PC-9 (cell line): ENCODE results near the gene GMCL2. TPM values are rescaled to one million over a fixed set of nuclear protein-coding genes. Genes with fewer than 3 reads are reported as not detected.

Experiments
- BruUV-seq: library from RNA; stranded (reverse); fragments of 400-500 nt; replicated peaks from 2 replicates; lab custom pipeline; 2021; lab: Mats Ljungman, UMichigan
- CTCF ChIA-PET: fragments of 300-600 bp; sonication (Branson Sonifier 250); formaldehyde crosslinking; loops from one replicate; lab custom pipeline; 2022; ENCODE audit warnings: antibody characterized with exemption; lab: Charles Lee
- POLR2A ChIA-PET: fragments of 300-600 bp; sonication (Branson Sonifier 250); formaldehyde crosslinking; loops from one replicate; lab custom pipeline; 2022; ENCODE audit warnings: antibody characterized with exemption; ENCODE audit not compliant: unreplicated experiment; lab: Charles Lee
- DNase-seq, 2 experiments: peaks; one replicate each; pipeline versions ENCODE4 v3.0.0 to v3.0.0-alpha.2; 2015 to 2022; ENCODE audit warnings: mixed read lengths in 1 of 2
- H2AFZ ChIP-seq: fragments of 200-600 bp; sonication (generic); 2 replicates; pipeline ENCODE4 v1.8.1; 2017; ENCODE audit warnings: antibody characterized with exemption
- H3F3A ChIP-seq: fragments of 200-600 bp; sonication (generic); 2 replicates; pipeline ENCODE4 v1.8.1; 2017; ENCODE audit warnings: antibody characterized with exemption, mild to moderate bottlenecking, low read depth; ENCODE audit not compliant: insufficient read depth
- H3K27ac ChIP-seq: fragments of 200-600 bp; sonication (generic); 2 replicates; pipeline ENCODE4 v1.6.1; 2016; ENCODE audit warnings: mixed run types
- H3K27me3 ChIP-seq: fragments of 200-600 bp; sonication (generic); 2 replicates; pipeline ENCODE4 v1.6.1; 2016; ENCODE audit warnings: low read depth, mixed run types; ENCODE audit not compliant: insufficient read depth
- H3K36me3 ChIP-seq: fragments of 200-600 bp; sonication (generic); 2 replicates; pipeline ENCODE4 v1.6.1; 2016; ENCODE audit warnings: low read depth, mixed run types
- H3K4me1 ChIP-seq: fragments of 200-600 bp; sonication (generic); replicated peaks from 2 replicates; pipeline ENCODE4 v1.6.1; 2016; ENCODE audit warnings: mixed run types; ENCODE audit not compliant: insufficient read depth
- H3K4me2 ChIP-seq: fragments of 200-600 bp; sonication (generic); 2 replicates; pipeline ENCODE4 v1.6.1; 2017; ENCODE audit warnings: mixed run types
- H3K4me3 ChIP-seq: fragments of 200-600 bp; sonication (generic); 2 replicates; pipeline ENCODE4 v1.6.1; 2016; ENCODE audit warnings: mixed run types
- H3K79me2 ChIP-seq: fragments of 200-600 bp; sonication (generic); 2 replicates; pipeline ENCODE4 v1.6.1; 2017; ENCODE audit warnings: low read depth, mixed run types
- H3K9me2 ChIP-seq: fragments of 200-600 bp; sonication (generic); 2 replicates; pipeline ENCODE4 v1.8.1; 2017; ENCODE audit warnings: mild to moderate bottlenecking; ENCODE audit not compliant: insufficient read depth
- H3K9me3 ChIP-seq: fragments of 200-600 bp; sonication (generic); 2 replicates; pipeline ENCODE4 v1.8.1; 2016; ENCODE audit warnings: low read depth; ENCODE audit not compliant: insufficient read depth
- H4K20me1 ChIP-seq: fragments of 200-600 bp; sonication (generic); 2 replicates; pipeline ENCODE4 v1.8.1; 2017; ENCODE audit not compliant: insufficient read depth
- EZH2 ChIP-seq: fragments of 200-600 bp; sonication (generic); IDR thresholded peaks from 2 replicates; pipeline ENCODE4 v1.8.0; 2017; ENCODE audit warnings: antibody characterized with exemption, low read depth
- intact Hi-C: fragments of 100-400 bp; cut with micrococcal nuclease; formaldehyde crosslinking; loops from one replicate; pipeline ENCODE4 v1.10.0; 2022; ENCODE audit not compliant: unreplicated experiment
- total RNA-seq: library from RNA; stranded (reverse); gene quantifications from 2 replicates; pipeline ENCODE4 v1.2.3, GENCODE V29; 2021
- TF ChIP-seq, protein P1 (sequence below): fragments of 200-600 bp; sonication (generic); conservative IDR thresholded peaks from 2 replicates; pipeline ENCODE4 v1.6.1; 2017; ENCODE audit warnings: mixed run types, antibody characterized with exemption, mild to moderate bottlenecking, moderate library complexity

Gene GMCL2
- total RNA-seq, 1 experiment from 2014 or later = not detected

DNA sequence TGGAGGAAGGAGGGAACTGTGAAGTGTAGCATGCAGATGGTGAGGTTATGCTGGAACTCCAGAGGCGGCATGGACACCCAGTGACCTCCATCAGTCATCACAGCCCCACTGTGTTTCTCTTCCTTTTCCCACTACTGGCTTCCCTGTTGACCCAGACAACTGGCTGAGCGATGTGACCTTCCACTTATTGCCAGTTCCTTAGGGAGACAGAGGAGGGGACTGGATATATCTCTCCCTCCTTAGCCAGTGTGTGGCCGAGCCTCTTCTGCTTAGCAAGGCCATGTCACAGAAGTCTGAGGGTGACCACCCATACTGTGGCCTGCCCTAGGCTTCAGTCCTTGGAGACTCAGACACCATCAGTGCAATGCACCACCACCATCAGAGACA lies 48.4 kb upstream of the GMCL2 start:
- Histone ChIP-seq H3K27me3 (no peaks in the 10 kb centered on the region), H3K4me3 (no peak overlapping the region), H3K79me2 (peaks cover 14% of the 10 kb centered on the region), H3K9me3 (no peaks in the 10 kb centered on the region), H3K4me2 (no peak overlapping the region), H3K9me2 (no peaks in the 10 kb centered on the region), H2AFZ (no peak overlapping the region), H3K27ac (no peak overlapping the region), H4K20me1 (no peaks in the 10 kb centered on the region), H3F3A (peaks cover 19% of the 10 kb centered on the region), H3K36me3 (peaks cover under 1% of the 10 kb centered on the region; the same call in 1 of the 2 replicates), H3K4me1 (peaks cover 14% of the 10 kb centered on the region)
- TF ChIP-seq, protein P1, sequence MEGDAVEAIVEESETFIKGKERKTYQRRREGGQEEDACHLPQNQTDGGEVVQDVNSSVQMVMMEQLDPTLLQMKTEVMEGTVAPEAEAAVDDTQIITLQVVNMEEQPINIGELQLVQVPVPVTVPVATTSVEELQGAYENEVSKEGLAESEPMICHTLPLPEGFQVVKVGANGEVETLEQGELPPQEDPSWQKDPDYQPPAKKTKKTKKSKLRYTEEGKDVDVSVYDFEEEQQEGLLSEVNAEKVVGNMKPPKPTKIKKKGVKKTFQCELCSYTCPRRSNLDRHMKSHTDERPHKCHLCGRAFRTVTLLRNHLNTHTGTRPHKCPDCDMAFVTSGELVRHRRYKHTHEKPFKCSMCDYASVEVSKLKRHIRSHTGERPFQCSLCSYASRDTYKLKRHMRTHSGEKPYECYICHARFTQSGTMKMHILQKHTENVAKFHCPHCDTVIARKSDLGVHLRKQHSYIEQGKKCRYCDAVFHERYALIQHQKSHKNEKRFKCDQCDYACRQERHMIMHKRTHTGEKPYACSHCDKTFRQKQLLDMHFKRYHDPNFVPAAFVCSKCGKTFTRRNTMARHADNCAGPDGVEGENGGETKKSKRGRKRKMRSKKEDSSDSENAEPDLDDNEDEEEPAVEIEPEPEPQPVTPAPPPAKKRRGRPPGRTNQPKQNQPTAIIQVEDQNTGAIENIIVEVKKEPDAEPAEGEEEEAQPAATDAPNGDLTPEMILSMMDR = no peak
- no peak for TF ChIP-seq EZH2
- ChIA-PET CTCF (no interaction called here), POLR2A (no interaction called here)
- BruUV-seq = no TSS peak
- intact Hi-C loops = loop anchor here (10.0 kb wide), 2 partner anchors 389 to 1259 kb away; partner anchors contain the start of gene CLK4
- DNase-seq = peak in 1 of 2 experiments; percentile 15

DNA sequence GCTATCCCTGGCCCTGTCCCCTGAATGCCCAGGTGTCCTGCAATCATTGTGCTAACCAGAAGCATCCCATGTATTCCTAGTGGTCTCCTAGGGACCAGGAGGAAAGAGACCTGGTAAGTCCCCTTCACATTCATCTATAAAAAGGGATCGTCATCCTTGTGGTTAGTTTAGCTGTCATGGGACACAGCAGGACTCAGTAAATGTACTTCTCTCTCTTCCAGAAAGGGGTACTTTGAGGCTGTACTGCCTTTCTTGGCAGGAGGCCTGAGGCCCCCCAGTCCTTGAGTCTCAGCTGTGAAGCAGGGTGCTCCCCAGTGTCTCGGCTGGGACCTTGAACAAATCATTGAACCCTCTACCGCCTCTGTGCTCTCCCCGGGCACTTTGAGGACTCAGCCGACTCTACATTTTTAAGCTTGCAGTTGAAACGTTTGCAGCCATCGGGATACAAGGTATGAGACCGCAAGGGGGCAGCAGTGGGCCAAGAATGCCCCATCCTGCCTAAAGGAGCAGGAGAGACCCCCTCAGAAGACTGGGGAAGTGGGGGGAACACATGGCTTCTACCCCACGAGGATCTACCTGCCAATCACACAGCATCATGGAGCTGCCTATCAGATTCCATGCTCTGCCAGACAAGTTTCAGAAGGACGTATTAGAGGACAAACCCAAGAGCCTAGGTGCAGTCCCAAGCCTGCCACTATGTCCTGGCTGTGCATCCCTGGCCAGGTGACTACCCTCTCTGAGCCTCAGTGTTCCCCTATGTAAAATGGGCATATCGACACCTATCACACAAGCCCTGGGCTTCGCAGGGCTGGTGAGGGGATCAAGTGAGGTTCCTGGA lies 47.8 kb upstream of the GMCL2 start:
- ChIA-PET POLR2A (no interaction called here), CTCF (interaction anchor here (0.6 kb wide), 2 partner anchors 16 to 991 kb away, joined by 4 to 7 read pairs; no protein-coding TSS in a partner anchor)
- Histone ChIP-seq H3K4me3 (no peak overlapping the region), H3K9me2 (no peaks in the 10 kb centered on the region), H3K4me1 (peaks cover 20% of the 10 kb centered on the region), H4K20me1 (peaks cover 5% of the 10 kb centered on the region; the same call in 1 of the 2 replicates), H2AFZ (no peak overlapping the region), H3K79me2 (peaks cover 20% of the 10 kb centered on the region), H3K27ac (no peak overlapping the region), H3K9me3 (no peaks in the 10 kb centered on the region), H3F3A (peaks cover 19% of the 10 kb centered on the region), H3K27me3 (no peaks in the 10 kb centered on the region), H3K4me2 (peak overlapping the region; percentile 50; the same call in 1 of the 2 replicates), H3K36me3 (peaks cover 5% of the 10 kb centered on the region; the same call in 1 of the 2 replicates)
- no peak for TF ChIP-seq EZH2
- TF ChIP-seq, protein P1 = peak; percentile 86
- BruUV-seq = no TSS peak
- intact Hi-C loops = loop anchor here (10.0 kb wide), 2 partner anchors 390 to 1260 kb away; partner anchors contain the start of gene CLK4
- DNase-seq = peak; percentile 37 to 61

DNA sequence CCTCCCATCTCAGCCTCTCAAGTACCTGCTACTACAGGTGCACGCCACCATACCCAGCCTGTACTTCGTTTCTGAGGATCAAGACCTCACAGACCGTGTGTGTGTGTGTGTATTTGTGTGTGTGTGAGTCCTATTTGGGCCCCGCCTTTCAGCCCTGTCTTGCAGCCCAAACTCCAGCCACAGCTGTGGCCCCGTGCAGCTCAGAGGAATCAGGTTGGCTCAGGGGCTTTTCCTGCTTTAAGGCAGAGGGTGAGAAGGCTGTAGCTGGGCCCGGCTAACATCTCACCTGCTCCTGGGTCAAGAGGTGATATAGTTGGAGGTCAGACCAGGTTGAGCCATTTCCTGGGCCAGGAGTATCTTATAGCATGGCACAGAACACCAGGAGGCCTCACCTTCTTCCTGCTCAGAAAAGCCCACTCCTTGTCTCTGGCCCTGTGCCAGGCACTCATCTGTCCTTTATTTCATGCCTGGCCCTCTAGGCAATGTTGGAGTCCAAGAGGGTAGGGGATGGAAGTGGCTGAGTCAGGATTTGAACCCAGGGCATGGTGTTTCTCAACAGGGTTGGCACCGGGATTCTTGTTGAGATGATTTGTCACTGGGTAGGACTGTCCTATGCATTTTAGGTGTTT lies 47.1 kb upstream of the GMCL2 start:
- peaks cover 22% of the 10 kb centered on the region for H3K4me1 ChIP-seq
- no peak overlapping the region for H2AFZ ChIP-seq
- peaks cover 7% of the 10 kb centered on the region; the same call in 1 of the 2 replicates for H4K20me1 ChIP-seq
- no peak for TF ChIP-seq EZH2
- TF ChIP-seq, protein P1 = no peak
- H3K27me3 ChIP-seq = no peaks in the 10 kb centered on the region
- H3K36me3 ChIP-seq = peaks cover 5% of the 10 kb centered on the region; the same call in 1 of the 2 replicates
- H3K27ac ChIP-seq = no peak overlapping the region
- H3K9me3 ChIP-seq = no peaks in the 10 kb centered on the region
- H3K4me2 ChIP-seq = no peak overlapping the region
- peak in 1 of 2 experiments; percentile 9 for DNase-seq
- intact Hi-C loops = loop anchor here (10.0 kb wide), 2 partner anchors 391 to 1261 kb away; partner anchors contain the start of gene CLK4
- peaks cover 27% of the 10 kb centered on the region for H3K79me2 ChIP-seq
- H3K9me2 ChIP-seq = no peaks in the 10 kb centered on the region
- BruUV-seq = no TSS peak
- ChIA-PET POLR2A (no interaction called here), CTCF (no interaction called here)
- H3F3A ChIP-seq = peaks cover 19% of the 10 kb centered on the region
- H3K4me3 ChIP-seq = no peak overlapping the region
